OCI-LY3 (cell line): ENCODE data around the gene PITPNC1.

Experiments
- H2AFZ ChIP-seq: fragments of 200-600, 300-600 bp; shearing (Covaris generic); 2 replicates; pipeline ENCODE4 v1.6.0; 2014; ENCODE audit warnings: antibody characterized with exemption, low read depth, low read length
- H3K27ac ChIP-seq: fragments of 200-600, 300-600 bp; sonication (generic); 2 replicates; pipeline ENCODE4 v1.5.1; 2014; ENCODE audit warnings: mild to moderate bottlenecking, low read length, moderate library complexity, mixed read lengths
- H3K27me3 ChIP-seq: fragments of 200-600, 300-600 bp; sonication (generic); 2 replicates; pipeline ENCODE4 v1.6.1; 2014; ENCODE audit warnings: low read depth, low read length, mixed read lengths
- H3K36me3 ChIP-seq: fragments of 200-600, 300-600 bp; sonication (generic); replicated peaks from 2 replicates; pipeline ENCODE3; 2014; ENCODE audit warnings: low read depth, low read length, mixed read lengths
- H3K4me1 ChIP-seq: fragments of 300-600, 200-600 bp; sonication (generic); 2 replicates; pipeline ENCODE4 v1.6.1; 2014; ENCODE audit warnings: low read length, mixed read lengths
- H3K4me2 ChIP-seq: fragments of 200-600, 300-600 bp; sonication (generic); 2 replicates; pipeline ENCODE4 v1.6.1; 2014; ENCODE audit warnings: low read length, mixed read lengths
- H3K4me3 ChIP-seq: fragments of 300-600, 200-600 bp; sonication (generic); 2 replicates; pipeline ENCODE4 v1.5.1; 2014; ENCODE audit warnings: antibody characterized with exemption, mild to moderate bottlenecking, low read length, moderate library complexity
- H3K79me2 ChIP-seq: fragments of 300-600, 200-600 bp; shearing (Covaris generic); 2 replicates; pipeline ENCODE4 v1.6.1; 2014; ENCODE audit warnings: mild to moderate bottlenecking, low read length, mixed read lengths
- H3K9ac ChIP-seq: fragments of 300-600, 200-600 bp; shearing (Covaris generic); 2 replicates; pipeline ENCODE4 v1.6.0; 2014; ENCODE audit warnings: mild to moderate bottlenecking, low read length, moderate library complexity
- H3K9me3 ChIP-seq: fragments of 200-600, 300-600 bp; shearing (Covaris generic); 2 replicates; pipeline ENCODE4 v1.6.1; 2014; ENCODE audit warnings: low read length, mixed read lengths; ENCODE audit not compliant: insufficient read depth
- H4K20me1 ChIP-seq: fragments of 200-600, 300-600 bp; sonication (generic); 2 replicates; pipeline ENCODE4 v1.6.1; 2016; ENCODE audit warnings: low read length, mixed read lengths; ENCODE audit not compliant: insufficient read depth
- EZH2phosphoT487 ChIP-seq: fragments of 200-600 bp; shearing (Covaris generic); IDR thresholded peaks from 2 replicates; pipeline ENCODE4 v1.6.1; 2018; ENCODE audit warnings: antibody characterized with exemption, mixed run types, low read depth
- TF ChIP-seq, protein P1 (sequence below): fragments of 200-600, 300-600 bp; sonication (generic); IDR thresholded peaks from 2 replicates; pipeline ENCODE4 v1.5.1; 2014; ENCODE audit warnings: antibody characterized with exemption, low read length, low read depth

PITPNC1 gene

DNA sequence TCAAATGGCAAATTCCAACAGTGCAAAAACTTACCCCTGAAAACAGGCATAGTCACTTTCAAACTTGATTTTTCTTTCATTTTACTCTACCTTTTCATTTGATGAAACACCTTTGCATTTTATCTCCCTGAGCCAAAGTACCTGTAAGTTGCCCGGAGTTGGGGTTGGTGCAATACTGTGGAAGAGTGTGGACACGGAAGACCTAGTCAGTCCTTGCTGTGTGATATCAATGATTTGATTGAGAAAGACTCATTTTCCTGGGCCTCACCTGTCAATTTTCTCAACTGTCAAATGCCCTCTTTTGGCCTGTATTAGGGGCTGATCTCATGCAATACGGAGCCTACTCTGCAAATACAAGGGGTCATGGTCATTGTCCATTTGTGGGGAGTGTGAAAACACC is 22.6 kb downstream of the PITPNC1 start:
- Histone ChIP-seq H3K9ac (no peak overlapping the region), H3K4me3 (no peak overlapping the region), H4K20me1 (no peaks in the 10 kb centered on the region; the same call in 1 of the 2 replicates), H2AFZ (no peak overlapping the region), H3K36me3 (no peaks in the 10 kb centered on the region), H3K9me3 (no peaks in the 10 kb centered on the region), H3K27me3 (no peaks in the 10 kb centered on the region), H3K4me1 (peaks cover 9% of the 10 kb centered on the region), H3K79me2 (peaks cover 68% of the 10 kb centered on the region), H3K4me2 (no peak overlapping the region), H3K27ac (no peak overlapping the region)
- TF ChIP-seq, protein P1, sequence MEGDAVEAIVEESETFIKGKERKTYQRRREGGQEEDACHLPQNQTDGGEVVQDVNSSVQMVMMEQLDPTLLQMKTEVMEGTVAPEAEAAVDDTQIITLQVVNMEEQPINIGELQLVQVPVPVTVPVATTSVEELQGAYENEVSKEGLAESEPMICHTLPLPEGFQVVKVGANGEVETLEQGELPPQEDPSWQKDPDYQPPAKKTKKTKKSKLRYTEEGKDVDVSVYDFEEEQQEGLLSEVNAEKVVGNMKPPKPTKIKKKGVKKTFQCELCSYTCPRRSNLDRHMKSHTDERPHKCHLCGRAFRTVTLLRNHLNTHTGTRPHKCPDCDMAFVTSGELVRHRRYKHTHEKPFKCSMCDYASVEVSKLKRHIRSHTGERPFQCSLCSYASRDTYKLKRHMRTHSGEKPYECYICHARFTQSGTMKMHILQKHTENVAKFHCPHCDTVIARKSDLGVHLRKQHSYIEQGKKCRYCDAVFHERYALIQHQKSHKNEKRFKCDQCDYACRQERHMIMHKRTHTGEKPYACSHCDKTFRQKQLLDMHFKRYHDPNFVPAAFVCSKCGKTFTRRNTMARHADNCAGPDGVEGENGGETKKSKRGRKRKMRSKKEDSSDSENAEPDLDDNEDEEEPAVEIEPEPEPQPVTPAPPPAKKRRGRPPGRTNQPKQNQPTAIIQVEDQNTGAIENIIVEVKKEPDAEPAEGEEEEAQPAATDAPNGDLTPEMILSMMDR: no peak
- TF ChIP-seq EZH2phosphoT487: no peak

DNA sequence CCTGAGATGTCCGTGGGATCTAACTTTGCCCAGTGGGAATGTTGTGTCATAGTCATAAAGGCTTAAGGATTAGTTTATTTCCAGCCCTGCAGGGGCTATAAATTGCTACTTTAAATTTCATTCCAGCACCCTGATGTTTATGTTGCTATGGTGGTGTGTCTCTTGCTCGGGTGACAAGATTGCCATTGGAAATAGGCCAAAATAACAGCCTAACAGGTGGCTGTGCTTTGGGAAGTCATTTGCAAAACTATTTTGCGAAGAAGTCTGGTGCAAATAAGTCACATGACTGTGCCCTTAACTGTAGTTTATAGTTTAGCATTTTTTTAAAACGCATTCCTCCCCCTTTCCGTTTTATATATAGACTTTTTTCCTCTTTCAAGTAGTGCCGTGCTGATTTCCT is 23.1 kb downstream of the PITPNC1 start:
- Histone ChIP-seq H3K36me3 (no peaks in the 10 kb centered on the region), H3K4me3 (no peak overlapping the region), H3K9ac (no peak overlapping the region), H3K9me3 (no peaks in the 10 kb centered on the region), H4K20me1 (no peaks in the 10 kb centered on the region; the same call in 1 of the 2 replicates), H2AFZ (no peak overlapping the region), H3K4me1 (peaks cover 9% of the 10 kb centered on the region), H3K27ac (no peak overlapping the region), H3K79me2 (peaks cover 66% of the 10 kb centered on the region), H3K27me3 (no peaks in the 10 kb centered on the region), H3K4me2 (no peak overlapping the region)
- TF ChIP-seq, protein P1: no peak
- no peak for TF ChIP-seq EZH2phosphoT487

DNA sequence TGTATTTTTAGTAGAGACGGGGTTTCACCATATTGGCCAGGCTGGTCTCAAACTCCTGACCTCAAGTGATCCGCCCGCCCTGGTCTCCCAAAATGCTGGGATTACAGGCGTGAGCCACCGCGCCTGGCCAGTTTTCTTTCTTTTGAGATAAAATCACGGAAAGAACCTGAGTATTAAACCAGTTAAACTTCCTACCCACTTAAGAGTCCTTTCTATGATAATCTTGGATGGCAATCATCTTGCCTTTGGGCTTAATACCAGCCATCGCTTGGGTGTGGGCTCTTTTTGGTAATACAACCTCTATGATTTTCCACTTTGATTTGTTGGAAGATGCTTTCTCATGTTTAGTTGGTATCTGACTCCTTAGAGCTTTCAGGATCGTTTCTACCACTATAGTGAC is 24.0 kb downstream of the PITPNC1 start:
- Histone ChIP-seq H3K9ac (no peak overlapping the region), H3K27ac (no peak overlapping the region), H3K4me1 (peaks cover 9% of the 10 kb centered on the region), H2AFZ (no peak overlapping the region), H4K20me1 (no peaks in the 10 kb centered on the region; the same call in 1 of the 2 replicates), H3K27me3 (no peaks in the 10 kb centered on the region), H3K9me3 (no peaks in the 10 kb centered on the region), H3K79me2 (peaks cover 63% of the 10 kb centered on the region), H3K36me3 (no peaks in the 10 kb centered on the region), H3K4me2 (no peak overlapping the region), H3K4me3 (no peak overlapping the region)
- TF ChIP-seq, protein P1: no peak
- no peak for TF ChIP-seq EZH2phosphoT487

DNA sequence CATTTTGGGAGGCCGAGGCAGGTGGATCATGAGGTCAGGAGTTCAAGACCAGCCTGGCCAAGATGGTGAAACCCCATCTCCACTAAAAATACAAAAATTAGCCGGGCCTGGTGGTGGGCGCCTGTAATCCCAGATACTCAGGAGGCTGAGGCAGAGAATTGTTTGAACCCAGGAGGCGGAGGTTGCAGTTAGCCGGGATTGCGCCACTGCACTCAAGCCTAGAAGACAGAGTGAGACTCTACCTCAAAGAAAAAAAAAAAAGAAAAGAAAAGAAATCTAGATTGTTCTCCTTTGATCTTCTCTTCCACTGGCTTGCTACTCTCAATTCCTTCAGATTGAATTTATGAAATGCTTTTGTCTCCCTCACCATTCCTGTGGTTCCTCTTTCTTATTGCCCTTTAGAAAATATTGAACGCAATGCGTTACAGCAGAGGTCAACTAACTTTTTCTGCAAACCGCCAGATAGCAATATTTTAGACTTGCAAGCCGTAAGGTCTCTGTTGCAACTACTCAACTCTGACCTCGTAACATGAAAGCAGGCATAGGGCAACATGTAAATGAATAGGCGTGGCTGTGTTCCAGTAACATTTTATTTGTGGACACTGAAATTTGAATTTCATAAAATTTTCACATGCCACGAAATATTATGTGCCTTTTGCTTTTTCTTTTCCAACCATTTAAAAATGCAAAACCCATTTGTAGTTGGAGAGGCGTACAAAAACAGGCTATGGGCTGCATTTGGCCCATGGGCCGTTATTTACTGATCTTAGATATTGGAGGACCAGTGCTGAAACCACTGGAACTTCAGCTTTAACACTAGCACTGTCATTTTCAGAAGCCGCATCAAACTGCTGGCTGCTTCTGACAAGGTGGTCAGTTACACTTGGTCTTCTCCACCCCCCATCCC is 24.8 kb downstream of the PITPNC1 start:
- Histone ChIP-seq H4K20me1 (no peaks in the 10 kb centered on the region; the same call in 1 of the 2 replicates), H3K27ac (no peak overlapping the region), H3K36me3 (no peaks in the 10 kb centered on the region), H3K79me2 (peaks cover 64% of the 10 kb centered on the region), H2AFZ (no peak overlapping the region), H3K27me3 (no peaks in the 10 kb centered on the region), H3K9me3 (no peaks in the 10 kb centered on the region), H3K4me1 (peaks cover 9% of the 10 kb centered on the region), H3K4me2 (no peak overlapping the region), H3K4me3 (no peak overlapping the region), H3K9ac (no peak overlapping the region)
- TF ChIP-seq, protein P1: no peak
